Activated CD4-positive, alpha-beta T cell treated with anti-CD3 and anti-CD28 coated beads, Interleukin-10, Interleukin-2, amounts not matched to agents 100 ng/mL and 50 ng/mL, durations not matched to agents 16 hours and 8 hours (primary cell): ENCODE data around the gene SFT2D2.

Experiments used
- DNase-seq: peaks from one replicate; pipeline ENCODE4 v3.0.0-alpha.2; 2020

The SFT2D2 gene

GRCh38 chr1:168223681-168224540 lies 1.9 kb upstream of the SFT2D2 start:
- no peak for DNase-seq

- no peak for DNase-seq
Measured at GRCh38 chr1:168224991-168225390, 813 bp upstream of the SFT2D2 start.

GRCh38 chr1:168227620-168228019 lies 1.8 kb downstream of the SFT2D2 start:
- no peak for DNase-seq

GRCh38 chr1:168229893-168230292 lies 4.1 kb downstream of the SFT2D2 start:
- no peak for DNase-seq

GRCh38 chr1:168230709-168231108 lies 4.9 kb downstream of the SFT2D2 start:
- no peak for DNase-seq

- peak; percentile 71 for DNase-seq
Measured at GRCh38 chr1:168234846-168235547, 9.2 kb downstream of the SFT2D2 start.

GRCh38 chr1:168235548-168235885 lies 9.7 kb downstream of the SFT2D2 start:
- no peak for DNase-seq

- no peak for DNase-seq
Measured at GRCh38 chr1:168235937-168236336, 10.1 kb downstream of the SFT2D2 start.

- DNase-seq = peak; percentile 80
Measured at GRCh38 chr1:168236836-168237611, 11.2 kb downstream of the SFT2D2 start.

- DNase-seq = no peak
Measured at GRCh38 chr1:168243198-168243597, 17.4 kb downstream of the SFT2D2 start.

GRCh38 chr1:168243636-168244212 lies 17.9 kb downstream of the SFT2D2 start:
- DNase-seq = peak; percentile 26

- DNase-seq = no peak
Measured at GRCh38 chr1:168245042-168245441, 19.2 kb downstream of the SFT2D2 start.

GRCh38 chr1:168246506-168246905 lies 20.7 kb downstream of the SFT2D2 start:
- DNase-seq = no peak

- no peak for DNase-seq
Measured at GRCh38 chr1:168252204-168252733, 26.5 kb downstream of the SFT2D2 start.

GRCh38 chr1:168256164-168256563 lies 30.4 kb downstream of the SFT2D2 start:
- no peak for DNase-seq

GRCh38 chr1:168257397-168257796 lies 31.6 kb downstream of the SFT2D2 start:
- DNase-seq = no peak

GRCh38 chr1:168259567-168259966 lies 33.8 kb downstream of the SFT2D2 start:
- DNase-seq = no peak

- no peak for DNase-seq
Measured at GRCh38 chr1:168260393-168260792, 34.6 kb downstream of the SFT2D2 start.

GRCh38 chr1:168261390-168261789 lies 35.6 kb downstream of the SFT2D2 start:
- DNase-seq = no peak

GRCh38 chr1:168263130-168263529 lies 37.3 kb downstream of the SFT2D2 start:
- no peak for DNase-seq

- no peak for DNase-seq
Measured at GRCh38 chr1:168264296-168264695, 38.5 kb downstream of the SFT2D2 start.

- DNase-seq = no peak
Measured at GRCh38 chr1:168265596-168265995, 39.8 kb downstream of the SFT2D2 start.

GRCh38 chr1:168266644-168267186 lies 40.9 kb downstream of the SFT2D2 start:
- no peak for DNase-seq
